ENCODE data around the gene PIR. TPM values are rescaled to one million over a fixed set of nuclear protein-coding genes. Genes with fewer than 3 reads are reported as not detected.

Gene PIR
- total RNA-seq, 2 experiments from 2014 or later: 1.9 to 3.5 TPM

DNA sequence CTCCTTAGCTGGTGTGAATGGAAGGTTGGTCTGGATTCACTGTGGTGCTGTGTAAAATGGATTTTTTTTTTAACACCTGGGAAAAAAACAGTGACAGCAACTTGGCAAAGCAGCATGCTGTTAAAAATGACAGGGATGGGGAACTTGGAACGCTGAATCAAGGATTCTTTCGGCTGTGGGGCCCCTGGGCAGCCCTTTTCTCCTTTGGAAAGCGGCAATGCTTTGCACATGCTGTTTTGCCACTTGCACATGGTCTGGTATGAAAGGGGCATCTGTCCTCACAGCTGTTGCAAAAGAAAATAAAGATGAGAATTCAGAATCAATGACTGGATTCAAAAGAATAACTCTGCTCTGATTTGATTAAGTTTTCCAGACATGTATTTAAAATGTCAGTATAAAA is 147.2 kb downstream of the PIR start:
- Histone ChIP-seq H3K9me3 (ENCODE audit: low read length) (no peaks in the 10 kb centered on the region), H3K36me3 (ENCODE audit: insufficient read depth, low read length) (no peaks in the 10 kb centered on the region), H3K4me3 (ENCODE audit: low read depth, low read length, poor library complexity, severe bottlenecking) (no peak overlapping the region), H3K79me2 (ENCODE audit: insufficient read depth, low read depth, low read length) (no peaks in the 10 kb centered on the region), H3K4me2 (ENCODE audit: low read length) (no peak overlapping the region), H4K20me1 (ENCODE audit: insufficient read depth, low read length) (no peaks in the 10 kb centered on the region), H3K27ac (ENCODE audit: low read depth, low read length, poor library complexity, severe bottlenecking) (no peak overlapping the region), H3K9me2 (ENCODE audit: insufficient read depth, low read length) (no peaks in the 10 kb centered on the region), H3K4me1 (ENCODE audit: insufficient read depth, low read length, poor library complexity, severe bottlenecking) (no peaks in the 10 kb centered on the region), H2AFZ (ENCODE audit: low read length) (no peak overlapping the region)
- DNase-seq (ENCODE audit: low spot score): no peak
- ChIA-PET POLR2A (no interaction called here), CTCF (ENCODE audit: unreplicated experiment) (no interaction called here)
- no peak for TF ChIP-seq EZH2phosphoT487 (IDR thresholded peaks at IDR 0.05; ENCODE audit: borderline replicate concordance, low read depth, low read length)
- TF ChIP-seq, protein P1, sequence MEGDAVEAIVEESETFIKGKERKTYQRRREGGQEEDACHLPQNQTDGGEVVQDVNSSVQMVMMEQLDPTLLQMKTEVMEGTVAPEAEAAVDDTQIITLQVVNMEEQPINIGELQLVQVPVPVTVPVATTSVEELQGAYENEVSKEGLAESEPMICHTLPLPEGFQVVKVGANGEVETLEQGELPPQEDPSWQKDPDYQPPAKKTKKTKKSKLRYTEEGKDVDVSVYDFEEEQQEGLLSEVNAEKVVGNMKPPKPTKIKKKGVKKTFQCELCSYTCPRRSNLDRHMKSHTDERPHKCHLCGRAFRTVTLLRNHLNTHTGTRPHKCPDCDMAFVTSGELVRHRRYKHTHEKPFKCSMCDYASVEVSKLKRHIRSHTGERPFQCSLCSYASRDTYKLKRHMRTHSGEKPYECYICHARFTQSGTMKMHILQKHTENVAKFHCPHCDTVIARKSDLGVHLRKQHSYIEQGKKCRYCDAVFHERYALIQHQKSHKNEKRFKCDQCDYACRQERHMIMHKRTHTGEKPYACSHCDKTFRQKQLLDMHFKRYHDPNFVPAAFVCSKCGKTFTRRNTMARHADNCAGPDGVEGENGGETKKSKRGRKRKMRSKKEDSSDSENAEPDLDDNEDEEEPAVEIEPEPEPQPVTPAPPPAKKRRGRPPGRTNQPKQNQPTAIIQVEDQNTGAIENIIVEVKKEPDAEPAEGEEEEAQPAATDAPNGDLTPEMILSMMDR (conservative IDR thresholded peaks at IDR 0.05; ENCODE audit: low read length): no peak
- BruUV-seq (replicated peaks): no TSS peak
- intact Hi-C loops (cut with micrococcal nuclease; ENCODE audit: unreplicated experiment): no loop called here

DNA sequence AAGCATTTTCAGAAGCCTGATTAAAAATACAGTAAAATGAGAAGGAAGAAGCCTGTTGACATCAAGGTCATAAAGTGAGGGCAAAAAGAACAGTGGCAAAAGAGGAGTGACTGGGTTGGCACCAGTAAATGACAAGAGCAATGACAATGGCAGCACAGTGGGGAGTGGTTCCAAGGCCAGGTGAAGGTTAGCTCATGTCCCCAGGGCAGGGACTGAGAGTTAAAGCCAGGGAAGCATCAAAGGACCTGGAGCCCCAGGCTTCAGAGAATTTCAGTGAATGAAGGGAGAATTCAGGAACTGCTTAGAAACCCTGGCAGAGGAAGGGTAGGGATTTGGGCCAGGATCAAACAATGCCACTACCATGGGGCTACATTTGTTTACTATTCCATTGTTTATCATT is 149.0 kb downstream of the PIR start:
- DNase-seq (ENCODE audit: low spot score): no peak
- no TSS peak for BruUV-seq (replicated peaks)
- ChIA-PET CTCF (ENCODE audit: unreplicated experiment) (no interaction called here), POLR2A (interaction anchor here (0.8 kb wide), 1 partner anchor 260 kb away, joined by 3 read pairs; no protein-coding TSS in a partner anchor)
- H3K4me2 ChIP-seq (ENCODE audit: low read length): no peak overlapping the region
- no peaks in the 10 kb centered on the region for H3K9me3 ChIP-seq (ENCODE audit: low read length)
- no peaks in the 10 kb centered on the region for H3K9me2 ChIP-seq (ENCODE audit: insufficient read depth, low read length)
- no peaks in the 10 kb centered on the region for H4K20me1 ChIP-seq (ENCODE audit: insufficient read depth, low read length)
- no peak overlapping the region for H3K27ac ChIP-seq (ENCODE audit: low read depth, low read length, poor library complexity, severe bottlenecking)
- intact Hi-C loops (cut with micrococcal nuclease; ENCODE audit: unreplicated experiment): no loop called here
- no peaks in the 10 kb centered on the region for H3K79me2 ChIP-seq (ENCODE audit: insufficient read depth, low read depth, low read length)
- no peak overlapping the region for H2AFZ ChIP-seq (ENCODE audit: low read length)
- TF ChIP-seq, protein P1 (conservative IDR thresholded peaks at IDR 0.05; ENCODE audit: low read length): no peak
- TF ChIP-seq EZH2phosphoT487 (IDR thresholded peaks at IDR 0.05; ENCODE audit: borderline replicate concordance, low read depth, low read length): no peak
- H3K36me3 ChIP-seq (ENCODE audit: insufficient read depth, low read length): no peaks in the 10 kb centered on the region
- H3K4me1 ChIP-seq (ENCODE audit: insufficient read depth, low read length, poor library complexity, severe bottlenecking): no peaks in the 10 kb centered on the region
- H3K4me3 ChIP-seq (ENCODE audit: low read depth, low read length, poor library complexity, severe bottlenecking): no peak overlapping the region

DNA sequence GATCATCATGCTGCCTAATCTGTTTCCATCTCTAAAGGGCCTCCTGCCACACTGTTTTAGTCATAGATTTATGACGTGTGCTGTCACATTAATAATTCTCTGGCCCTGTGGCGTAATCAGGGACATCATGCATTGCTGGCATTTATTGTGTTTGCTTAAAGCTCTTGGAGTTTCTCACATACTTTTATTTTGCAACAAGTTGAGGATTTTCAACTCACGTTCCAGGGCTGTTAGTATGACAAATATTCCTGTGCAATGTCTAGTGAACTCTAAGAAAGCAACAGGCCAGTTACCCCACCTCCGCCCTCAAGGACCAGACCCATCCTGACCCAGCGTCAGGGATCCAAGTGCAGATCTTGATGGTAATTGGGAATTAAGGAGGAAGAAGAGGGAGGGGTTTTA is 150.1 kb downstream of the PIR start:
- ChIA-PET POLR2A (interaction anchor here (0.6 to 1.1 kb wide), 3 partner anchors 63 to 261 kb away, joined by 3 read pairs; no protein-coding TSS in a partner anchor), CTCF (ENCODE audit: unreplicated experiment) (no interaction called here)
- TF ChIP-seq, protein P1 (conservative IDR thresholded peaks at IDR 0.05; ENCODE audit: low read length): no peak
- no peak for TF ChIP-seq EZH2phosphoT487 (IDR thresholded peaks at IDR 0.05; ENCODE audit: borderline replicate concordance, low read depth, low read length)
- BruUV-seq (replicated peaks): no TSS peak
- Histone ChIP-seq H3K9me2 (ENCODE audit: insufficient read depth, low read length) (no peaks in the 10 kb centered on the region), H3K36me3 (ENCODE audit: insufficient read depth, low read length) (no peaks in the 10 kb centered on the region), H3K4me2 (ENCODE audit: low read length) (no peak overlapping the region), H3K27ac (ENCODE audit: low read depth, low read length, poor library complexity, severe bottlenecking) (no peak overlapping the region), H3K4me3 (ENCODE audit: low read depth, low read length, poor library complexity, severe bottlenecking) (no peak overlapping the region), H3K79me2 (ENCODE audit: insufficient read depth, low read depth, low read length) (no peaks in the 10 kb centered on the region), H3K9me3 (ENCODE audit: low read length) (no peaks in the 10 kb centered on the region), H3K4me1 (ENCODE audit: insufficient read depth, low read length, poor library complexity, severe bottlenecking) (no peaks in the 10 kb centered on the region), H2AFZ (ENCODE audit: low read length) (no peak overlapping the region), H4K20me1 (ENCODE audit: insufficient read depth, low read length) (no peaks in the 10 kb centered on the region)
- no peak for DNase-seq (ENCODE audit: low spot score)
- intact Hi-C loops (cut with micrococcal nuclease; ENCODE audit: unreplicated experiment): no loop called here
